GM13977 (cell line): ENCODE measurements around the gene KDM2B.

ENCODE experiments used
- DNase-seq: peaks from one replicate; pipeline ENCODE4 v3.0.0; 2012; ENCODE audit warnings: low spot score
- in situ Hi-C: fragments of 300-500 bp; cut with MboI; formaldehyde crosslinking; loops from one replicate; pipeline ENCODE4 v1.12.0; 2022; ENCODE audit warnings: low sequenced_read_pairs, low pct_unique_long_range_greater_than_20kb, mixed read lengths, inconsistent platforms; ENCODE audit not compliant: unreplicated experiment
- TF ChIP-seq, protein P1 (sequence below): IDR thresholded peaks from 2 replicates; pipeline ENCODE4 v1.5.1; 2012; ENCODE audit warnings: mild to moderate bottlenecking, control low read depth; ENCODE audit not compliant: insufficient read depth; ENCODE audit errors: extremely low read depth, missing control alignments

The KDM2B gene

DNA sequence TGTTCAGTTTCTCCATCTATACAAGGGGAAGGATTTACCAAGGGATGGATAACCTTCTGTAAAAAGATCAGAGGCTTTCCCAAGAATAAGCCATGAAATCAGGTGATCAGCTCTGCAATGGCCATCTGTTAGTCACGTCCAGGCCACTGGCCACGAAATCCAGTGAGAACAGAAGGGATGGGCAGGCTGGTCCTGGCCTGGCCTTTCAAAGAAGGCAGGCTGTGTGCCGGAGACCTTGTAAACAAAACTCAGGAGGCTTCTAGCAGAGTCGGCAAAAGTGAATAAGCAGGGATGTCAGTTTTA lies 112.4 kb downstream of the KDM2B start:
- TF ChIP-seq, protein P1, sequence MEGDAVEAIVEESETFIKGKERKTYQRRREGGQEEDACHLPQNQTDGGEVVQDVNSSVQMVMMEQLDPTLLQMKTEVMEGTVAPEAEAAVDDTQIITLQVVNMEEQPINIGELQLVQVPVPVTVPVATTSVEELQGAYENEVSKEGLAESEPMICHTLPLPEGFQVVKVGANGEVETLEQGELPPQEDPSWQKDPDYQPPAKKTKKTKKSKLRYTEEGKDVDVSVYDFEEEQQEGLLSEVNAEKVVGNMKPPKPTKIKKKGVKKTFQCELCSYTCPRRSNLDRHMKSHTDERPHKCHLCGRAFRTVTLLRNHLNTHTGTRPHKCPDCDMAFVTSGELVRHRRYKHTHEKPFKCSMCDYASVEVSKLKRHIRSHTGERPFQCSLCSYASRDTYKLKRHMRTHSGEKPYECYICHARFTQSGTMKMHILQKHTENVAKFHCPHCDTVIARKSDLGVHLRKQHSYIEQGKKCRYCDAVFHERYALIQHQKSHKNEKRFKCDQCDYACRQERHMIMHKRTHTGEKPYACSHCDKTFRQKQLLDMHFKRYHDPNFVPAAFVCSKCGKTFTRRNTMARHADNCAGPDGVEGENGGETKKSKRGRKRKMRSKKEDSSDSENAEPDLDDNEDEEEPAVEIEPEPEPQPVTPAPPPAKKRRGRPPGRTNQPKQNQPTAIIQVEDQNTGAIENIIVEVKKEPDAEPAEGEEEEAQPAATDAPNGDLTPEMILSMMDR: no peak
- DNase-seq: no peak
- in situ Hi-C loops: no loop called here

DNA sequence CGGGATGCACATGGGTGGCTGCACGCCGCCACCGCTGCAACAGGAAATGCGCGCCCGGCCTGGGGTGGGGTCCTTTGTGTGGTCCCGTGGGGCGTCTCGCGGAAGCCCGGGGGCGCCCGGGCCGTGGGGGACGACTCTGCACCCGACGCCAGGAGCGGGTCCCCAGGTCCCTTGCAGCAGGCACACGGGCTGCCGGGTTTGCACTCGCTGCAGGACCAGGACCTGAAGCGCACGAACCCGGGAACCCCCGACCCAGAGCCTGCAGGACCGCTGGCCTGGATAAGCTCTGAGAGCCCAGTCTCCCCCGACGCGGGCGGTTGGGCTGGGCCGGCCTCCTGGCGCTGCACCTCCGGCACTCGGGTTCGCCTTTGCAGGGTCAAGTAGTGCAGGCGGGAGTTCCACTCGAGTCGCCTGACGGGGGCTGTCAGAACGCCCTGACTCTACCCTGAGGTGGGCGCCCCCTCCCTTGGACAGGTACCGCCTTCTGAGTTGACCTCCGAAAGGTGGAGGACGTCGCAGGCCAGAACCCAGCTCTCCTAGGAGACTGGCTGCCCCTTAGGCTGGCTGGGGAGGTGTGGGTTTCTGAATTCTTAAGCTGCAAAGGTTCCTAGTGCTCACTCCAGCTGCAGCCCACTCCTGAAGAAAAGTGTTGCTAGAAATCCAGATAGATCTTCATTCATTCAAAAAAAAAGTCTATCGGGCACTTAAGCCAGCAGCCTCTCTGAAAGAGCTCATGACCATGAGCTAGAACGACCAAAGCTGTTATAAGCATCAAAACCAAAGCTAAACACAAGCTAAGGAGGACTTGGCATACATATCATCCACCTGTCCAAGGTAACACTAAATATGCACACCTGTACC lies 113.0 kb downstream of the KDM2B start:
- peak; percentile 54 for DNase-seq
- in situ Hi-C loops: no loop called here
- TF ChIP-seq, protein P1: no peak

DNA sequence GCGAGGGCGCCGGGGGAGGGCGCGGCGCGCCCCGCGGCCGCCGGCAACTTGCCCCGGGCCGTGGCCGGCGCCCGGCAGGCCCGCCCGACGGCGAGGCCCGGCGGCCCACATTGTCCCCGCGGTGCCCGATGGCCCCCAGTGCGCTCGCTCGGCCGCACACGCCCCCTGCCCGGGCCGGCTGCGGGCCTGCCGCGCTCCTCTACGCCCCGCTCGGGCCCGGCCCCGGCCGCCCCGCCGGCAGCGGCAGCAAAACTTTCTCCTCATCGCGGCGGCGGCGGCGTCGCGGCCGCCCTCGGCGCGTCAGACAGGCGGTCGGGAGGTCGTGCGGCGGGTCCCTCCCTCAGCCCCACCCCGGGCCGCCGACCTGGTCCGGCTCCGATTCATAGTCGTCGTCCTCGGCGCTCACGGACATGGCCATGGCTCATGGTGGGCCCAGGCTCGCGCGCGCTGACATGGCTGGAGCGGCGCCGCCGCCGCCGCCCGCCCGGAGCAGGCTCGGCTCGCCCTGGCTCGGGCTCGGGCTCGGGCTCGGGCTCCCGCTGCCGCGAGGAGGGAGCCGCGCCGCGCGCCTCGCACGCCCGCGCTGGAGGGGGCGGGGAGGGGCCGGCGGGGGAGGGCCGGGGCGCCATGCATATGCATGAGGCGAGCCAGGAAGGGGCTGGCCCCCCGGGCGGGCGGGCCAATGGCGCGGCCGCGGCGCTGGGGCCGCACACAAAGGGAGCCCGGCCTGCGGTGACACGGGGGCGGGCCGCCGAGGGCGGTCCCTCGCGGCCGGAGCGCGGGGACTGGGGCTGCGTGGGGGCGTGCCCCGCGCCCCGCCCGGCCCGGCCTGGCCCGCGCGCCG lies 113.8 kb downstream of the KDM2B start:
- TF ChIP-seq, protein P1: no peak
- in situ Hi-C loops: no loop called here
- DNase-seq: peak; percentile 99

DNA sequence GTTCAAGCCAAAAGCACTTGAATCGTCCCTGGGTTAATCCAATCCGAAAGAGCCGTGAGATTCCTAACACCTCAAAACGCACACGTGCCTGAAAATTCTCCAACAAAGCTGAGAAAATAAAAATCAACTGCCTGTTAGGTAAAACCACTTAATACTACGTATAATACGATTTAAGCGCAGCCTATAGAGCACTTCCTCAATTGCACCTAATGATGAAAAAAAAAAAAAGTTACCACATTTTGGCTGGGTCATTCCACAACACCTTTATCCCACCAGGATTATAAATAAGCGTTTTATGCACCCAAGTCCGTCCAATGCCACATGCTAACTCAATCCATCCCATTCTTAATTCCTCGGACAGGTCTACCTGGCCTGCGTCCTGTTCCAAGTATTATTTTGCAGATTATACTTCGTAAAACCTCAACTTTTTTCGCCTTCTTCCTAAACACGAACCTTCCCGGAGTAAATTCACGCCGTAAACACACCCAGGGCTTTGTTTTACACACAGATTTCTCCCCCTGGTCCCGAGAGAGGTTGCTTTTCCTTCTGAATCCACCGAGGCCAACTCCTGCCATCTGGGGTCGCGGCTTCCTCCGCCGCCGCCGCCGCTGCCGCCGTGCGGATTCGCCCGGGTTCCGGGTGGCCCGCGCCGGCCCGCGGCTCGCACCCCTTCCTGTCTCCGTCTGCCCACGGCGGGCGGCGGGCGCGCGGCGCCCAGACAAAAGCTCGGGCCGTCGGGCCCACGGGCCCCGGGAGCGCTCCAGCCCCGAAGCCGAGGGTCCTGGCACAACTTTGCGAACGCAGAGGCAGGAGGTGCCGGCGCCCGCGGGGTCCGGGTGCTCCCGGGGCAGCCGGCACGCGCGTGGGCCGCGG lies 114.7 kb downstream of the KDM2B start:
- no peak for DNase-seq

DNA sequence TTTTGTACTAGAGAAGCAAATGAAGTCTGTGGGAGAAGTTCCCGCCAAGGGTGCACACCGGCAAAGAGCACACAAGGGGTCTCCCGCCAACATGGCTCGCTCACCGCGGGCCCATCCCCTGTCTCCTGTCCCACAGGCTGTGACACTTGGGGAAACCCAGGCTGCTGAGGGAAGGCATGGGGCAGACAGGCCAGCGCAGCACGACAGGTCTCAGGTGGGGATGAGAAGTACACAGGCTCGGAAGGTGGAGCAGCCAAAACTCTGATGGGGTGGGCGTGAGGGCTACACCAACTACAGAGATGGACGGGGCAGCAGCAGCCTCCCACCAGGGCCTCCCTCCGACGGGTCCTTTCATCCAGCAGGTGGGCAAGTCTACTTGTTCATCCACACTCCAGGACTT lies 116.5 kb downstream of the KDM2B start:
- TF ChIP-seq, protein P1: no peak
- in situ Hi-C loops: no loop called here

More for the DNA sequence above, 114.7 kb downstream of the KDM2B start:
- TF ChIP-seq, protein P1: peak; percentile 3
- in situ Hi-C loops: no loop called here

DNA sequence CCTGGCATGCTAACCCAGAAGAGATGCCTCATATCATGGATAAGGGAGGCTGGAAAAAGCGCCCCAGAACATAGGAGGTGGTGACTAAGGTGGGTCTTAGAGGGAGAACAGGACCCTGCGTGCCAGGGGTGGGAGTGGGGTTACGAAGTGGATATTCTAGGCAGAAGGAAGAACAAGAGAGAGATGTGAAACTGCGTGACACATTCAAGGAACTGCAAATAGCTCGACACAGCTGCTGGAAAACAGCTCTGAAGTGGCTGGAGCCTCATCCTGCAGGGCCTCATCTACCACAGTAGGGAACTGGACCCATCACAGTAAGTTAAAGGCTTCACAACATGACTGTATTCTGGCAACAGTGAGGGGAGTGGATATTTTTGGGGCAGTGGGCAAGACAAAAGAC lies 119.8 kb downstream of the KDM2B start:
- in situ Hi-C loops: no loop called here
- TF ChIP-seq, protein P1: no peak
- no peak for DNase-seq

More for the DNA sequence above, 116.5 kb downstream of the KDM2B start:
- DNase-seq: no peak
